ENCODE data around the gene LDB2. TPM values are rescaled to one million over a fixed set of nuclear protein-coding genes. Genes with fewer than 3 reads are reported as not detected.
"Not testable (repeated sequence)": the region's sequence is repeated elsewhere in the genome, so short reads cannot be mapped to it uniquely, and the experiment has no call there.

The LDB2 gene
- total and polyA plus RNA-seq, 4 donors = 41.7 to 88.2 (median 61.9) TPM

GRCh38 chr4:16646459-16646858 is 252.0 kb downstream of the LDB2 start:
- Histone ChIP-seq H3K4me3 (ENCODE audit: low read depth, low read length) (no peak overlapping the region), H3K27ac (ENCODE audit: low read depth, low read length) (no peak overlapping the region), H3K4me1 (ENCODE audit: control insufficient read depth, insufficient read depth, low read length) (no peaks in the 10 kb centered on the region), H3K9me3 (ENCODE audit: control insufficient read depth, insufficient read depth, low read length) (peaks cover 1% of the 10 kb centered on the region), H3K36me3 (ENCODE audit: control insufficient read depth, insufficient read depth, low read length) (no peaks in the 10 kb centered on the region), H3K27me3 (ENCODE audit: control insufficient read depth, insufficient read depth, low read length) (no peaks in the 10 kb centered on the region)
- DNase-seq (ENCODE audit: low read depth in 4 of 6, low spot score in 6 of 6) = no peak
- 100% methylated on average over 1 of the region's 4 CpGs for WGBS (ENCODE audit: insufficient coverage)

DNA sequence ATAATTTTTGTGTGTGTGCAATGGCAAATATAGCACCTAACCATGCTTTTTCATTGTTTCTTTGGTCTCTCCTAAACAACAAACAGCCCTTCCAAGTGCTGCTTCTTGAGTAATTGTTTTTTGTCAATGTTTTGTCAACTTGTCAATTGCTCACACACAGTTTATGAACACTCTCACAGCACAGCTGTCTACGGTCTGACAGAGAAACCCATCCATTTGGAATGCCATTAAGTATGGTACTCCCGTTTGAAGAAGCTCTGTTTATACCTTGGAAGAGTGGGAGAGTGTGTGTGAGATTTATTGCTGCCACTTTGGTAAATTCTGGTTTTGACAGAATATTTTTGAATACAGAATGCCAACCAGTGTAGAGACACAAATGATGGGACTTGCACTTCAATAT is 254.6 kb downstream of the LDB2 start:
- H3K27me3 ChIP-seq (ENCODE audit: control insufficient read depth, insufficient read depth, low read length) = no peaks in the 10 kb centered on the region
- no CpG with 5 or more reads among the region's 2 CpGs for WGBS (ENCODE audit: insufficient coverage)
- H3K4me3 ChIP-seq (ENCODE audit: low read depth, low read length) = no peak overlapping the region
- H3K9me3 ChIP-seq (ENCODE audit: control insufficient read depth, insufficient read depth, low read length) = peaks cover 1% of the 10 kb centered on the region
- H3K4me1 ChIP-seq (ENCODE audit: control insufficient read depth, insufficient read depth, low read length) = no peaks in the 10 kb centered on the region
- H3K36me3 ChIP-seq (ENCODE audit: control insufficient read depth, insufficient read depth, low read length) = no peaks in the 10 kb centered on the region
- no peak overlapping the region for H3K27ac ChIP-seq (ENCODE audit: low read depth, low read length)
- DNase-seq (ENCODE audit: low read depth in 4 of 6, low spot score in 6 of 6) = no peak

- 89% methylated on average over 2 of the region's 5 CpGs for WGBS (ENCODE audit: insufficient coverage)
These were observed 255.5 kb downstream of the LDB2 start for GRCh38 chr4:16642897-16643296.

GRCh38 chr4:16641971-16642370 is 256.5 kb downstream of the LDB2 start:
- H3K27me3 ChIP-seq (ENCODE audit: control insufficient read depth, insufficient read depth, low read length) = no peaks in the 10 kb centered on the region
- WGBS (ENCODE audit: insufficient coverage) = no CpG with 5 or more reads among the region's 1 CpG
- H3K27ac ChIP-seq (ENCODE audit: low read depth, low read length) = no peak overlapping the region
- H3K36me3 ChIP-seq (ENCODE audit: control insufficient read depth, insufficient read depth, low read length) = no peaks in the 10 kb centered on the region
- H3K9me3 ChIP-seq (ENCODE audit: control insufficient read depth, insufficient read depth, low read length) = peaks cover 1% of the 10 kb centered on the region
- no peak for DNase-seq (ENCODE audit: low read depth in 4 of 6, low spot score in 6 of 6)
- H3K4me1 ChIP-seq (ENCODE audit: control insufficient read depth, insufficient read depth, low read length) = peaks cover 6% of the 10 kb centered on the region
- no peak overlapping the region for H3K4me3 ChIP-seq (ENCODE audit: low read depth, low read length)

More at GRCh38 chr4:16642897-16643296, 255.5 kb downstream of the LDB2 start:
- Histone ChIP-seq H3K4me1 (ENCODE audit: control insufficient read depth, insufficient read depth, low read length) (peaks cover under 1% of the 10 kb centered on the region), H3K9me3 (ENCODE audit: control insufficient read depth, insufficient read depth, low read length) (peaks cover 1% of the 10 kb centered on the region), H3K4me3 (ENCODE audit: low read depth, low read length) (no peak overlapping the region), H3K36me3 (ENCODE audit: control insufficient read depth, insufficient read depth, low read length) (no peaks in the 10 kb centered on the region), H3K27ac (ENCODE audit: low read depth, low read length) (no peak overlapping the region), H3K27me3 (ENCODE audit: control insufficient read depth, insufficient read depth, low read length) (no peaks in the 10 kb centered on the region)
- peak in 1 of 6 donors; percentile 60 for DNase-seq (ENCODE audit: low read depth in 4 of 6, low spot score in 6 of 6)

DNA sequence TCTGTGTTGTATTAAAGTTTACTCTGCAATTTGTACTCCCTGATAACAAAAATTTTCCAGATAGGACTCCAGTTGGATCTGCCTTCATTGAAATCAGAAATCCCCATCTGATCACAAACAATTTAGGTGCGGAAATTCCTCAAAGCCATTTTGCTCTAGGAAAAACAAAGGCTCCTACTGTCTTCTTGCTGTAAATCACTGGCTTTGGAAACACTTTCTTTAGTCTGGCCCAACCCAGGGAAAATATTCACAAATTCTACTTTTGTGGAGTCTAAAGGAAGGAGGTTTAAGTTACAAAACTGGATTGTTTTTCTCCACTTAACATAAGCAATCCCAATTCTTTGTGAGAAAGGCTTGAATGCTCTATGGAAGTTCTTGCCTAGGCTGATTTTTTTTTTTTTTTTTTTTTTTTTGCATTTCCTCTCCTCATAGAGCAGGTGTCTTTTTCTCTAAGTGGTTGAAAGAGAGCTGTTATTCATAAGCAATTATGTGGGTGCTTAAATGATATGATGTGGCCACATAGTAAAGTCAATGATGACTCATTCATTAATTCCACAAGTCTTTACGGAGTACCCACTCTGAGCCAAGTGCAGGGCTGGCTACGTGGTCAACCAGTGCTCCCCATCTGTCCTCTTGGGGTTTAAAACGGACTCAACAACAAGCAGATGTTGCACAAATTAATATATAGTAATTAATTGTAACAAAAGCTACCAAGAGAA is 261.4 kb downstream of the LDB2 start:
- WGBS (ENCODE audit: insufficient coverage) = 40% methylated on average over 1 of the region's 4 CpGs

DNA sequence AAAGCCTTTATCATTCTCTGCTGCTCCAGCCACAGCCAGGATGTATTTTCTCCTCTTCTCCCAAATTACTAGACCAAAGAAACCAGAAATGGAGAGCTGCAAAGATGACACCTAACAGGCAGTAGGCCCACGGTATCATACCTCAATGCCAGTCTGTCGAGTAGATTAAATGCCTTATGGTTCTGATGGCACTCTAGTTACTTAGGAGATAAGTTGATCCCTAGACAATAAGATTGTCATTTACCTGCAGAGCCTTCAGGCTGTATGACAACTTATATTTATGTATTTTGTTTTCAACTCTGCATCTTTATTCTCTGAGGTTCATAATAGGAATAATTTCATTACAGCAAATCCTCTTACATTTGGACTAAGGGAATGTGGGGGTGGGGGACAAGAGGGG is 262.1 kb downstream of the LDB2 start:
- no peak for DNase-seq (ENCODE audit: low read depth in 4 of 6, low spot score in 6 of 6)
- Histone ChIP-seq H3K4me3 (ENCODE audit: low read depth, low read length) (no peak overlapping the region), H3K9me3 (ENCODE audit: control insufficient read depth, insufficient read depth, low read length) (peaks cover 2% of the 10 kb centered on the region), H3K36me3 (ENCODE audit: control insufficient read depth, insufficient read depth, low read length) (no peaks in the 10 kb centered on the region), H3K27me3 (ENCODE audit: control insufficient read depth, insufficient read depth, low read length) (no peaks in the 10 kb centered on the region), H3K27ac (ENCODE audit: low read depth, low read length) (peak overlapping the region; percentile 22), H3K4me1 (ENCODE audit: control insufficient read depth, insufficient read depth, low read length) (peaks cover 6% of the 10 kb centered on the region)
- WGBS (ENCODE audit: insufficient coverage) = 70% methylated on average over 2 of the region's 2 CpGs

More for the DNA sequence above, 261.4 kb downstream of the LDB2 start:
- H3K9me3 ChIP-seq (ENCODE audit: control insufficient read depth, insufficient read depth, low read length) = peaks cover 2% of the 10 kb centered on the region
- no peaks in the 10 kb centered on the region for H3K27me3 ChIP-seq (ENCODE audit: control insufficient read depth, insufficient read depth, low read length)
- DNase-seq (ENCODE audit: low read depth in 4 of 6, low spot score in 6 of 6) = peak in 2 of 6 donors; percentile 43 to 61
- peaks cover 6% of the 10 kb centered on the region for H3K4me1 ChIP-seq (ENCODE audit: control insufficient read depth, insufficient read depth, low read length)
- no peaks in the 10 kb centered on the region for H3K36me3 ChIP-seq (ENCODE audit: control insufficient read depth, insufficient read depth, low read length)
- H3K4me3 ChIP-seq (ENCODE audit: low read depth, low read length) = no peak overlapping the region
- H3K27ac ChIP-seq (ENCODE audit: low read depth, low read length) = peak overlapping the region; percentile 22

- not testable (repeated sequence) for H3K27ac ChIP-seq (ENCODE audit: low read depth, low read length); H3K36me3 ChIP-seq (ENCODE audit: control insufficient read depth, insufficient read depth, low read length); H3K9me3 ChIP-seq (ENCODE audit: control insufficient read depth, insufficient read depth, low read length); H3K27me3 ChIP-seq (ENCODE audit: control insufficient read depth, insufficient read depth, low read length); H3K4me1 ChIP-seq (ENCODE audit: control insufficient read depth, insufficient read depth, low read length); H3K4me3 ChIP-seq (ENCODE audit: low read depth, low read length); DNase-seq (ENCODE audit: low read depth in 4 of 6, low spot score in 6 of 6)
- WGBS (ENCODE audit: insufficient coverage) = 86% methylated on average over 2 of the region's 2 CpGs
These were observed 269.2 kb downstream of the LDB2 start for GRCh38 chr4:16629274-16629673.

GRCh38 chr4:16628835-16629234 is 269.6 kb downstream of the LDB2 start:
- H3K27ac ChIP-seq (ENCODE audit: low read depth, low read length); H3K4me3 ChIP-seq (ENCODE audit: low read depth, low read length): not testable (repeated sequence)

GRCh38 chr4:16627999-16628398 is 270.4 kb downstream of the LDB2 start:
- WGBS (ENCODE audit: insufficient coverage) = 86% methylated on average over 4 of the region's 6 CpGs
- no peaks in the 10 kb centered on the region for H3K9me3 ChIP-seq (ENCODE audit: control insufficient read depth, insufficient read depth, low read length)
- H3K36me3 ChIP-seq (ENCODE audit: control insufficient read depth, insufficient read depth, low read length) = no peaks in the 10 kb centered on the region
- no peaks in the 10 kb centered on the region for H3K27me3 ChIP-seq (ENCODE audit: control insufficient read depth, insufficient read depth, low read length)
- DNase-seq (ENCODE audit: low read depth in 4 of 6, low spot score in 6 of 6) = no peak
- H3K4me1 ChIP-seq (ENCODE audit: control insufficient read depth, insufficient read depth, low read length) = no peaks in the 10 kb centered on the region
- H3K27ac ChIP-seq (ENCODE audit: low read depth, low read length) = no peak overlapping the region
- H3K4me3 ChIP-seq (ENCODE audit: low read depth, low read length) = no peak overlapping the region

More at GRCh38 chr4:16628835-16629234, 269.6 kb downstream of the LDB2 start:
- 88% methylated on average over 4 of the region's 4 CpGs for whole genome bisulfite sequencing (ENCODE audit: insufficient coverage)
- H3K27me3 ChIP-seq (ENCODE audit: control insufficient read depth, insufficient read depth, low read length); H3K36me3 ChIP-seq (ENCODE audit: control insufficient read depth, insufficient read depth, low read length); H3K9me3 ChIP-seq (ENCODE audit: control insufficient read depth, insufficient read depth, low read length); H3K4me1 ChIP-seq (ENCODE audit: control insufficient read depth, insufficient read depth, low read length); DNase-seq (ENCODE audit: low read depth in 4 of 6, low spot score in 6 of 6): not testable (repeated sequence)

DNA sequence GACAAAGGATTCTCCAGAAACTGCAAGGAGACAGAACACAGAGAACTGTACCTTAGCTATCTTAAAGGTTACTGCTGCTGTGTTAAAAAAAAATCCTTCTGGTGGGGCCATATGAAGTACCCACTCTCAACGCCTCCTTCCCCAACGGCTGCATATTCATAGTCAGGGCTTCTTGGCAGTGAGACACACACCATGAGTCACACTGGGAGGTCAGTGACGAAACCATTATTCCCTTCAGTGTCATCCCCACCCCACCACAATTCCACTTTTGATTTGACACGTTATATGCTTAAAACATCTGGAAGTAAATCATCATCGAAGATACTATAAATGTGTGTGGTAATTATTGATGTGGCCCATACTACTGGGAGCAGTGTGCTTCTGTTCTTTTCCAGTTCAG is 271.5 kb downstream of the LDB2 start:
- Histone ChIP-seq H3K9me3 (ENCODE audit: control insufficient read depth, insufficient read depth, low read length) (no peaks in the 10 kb centered on the region), H3K4me3 (ENCODE audit: low read depth, low read length) (no peak overlapping the region), H3K4me1 (ENCODE audit: control insufficient read depth, insufficient read depth, low read length) (no peaks in the 10 kb centered on the region), H3K27ac (ENCODE audit: low read depth, low read length) (no peak overlapping the region), H3K36me3 (ENCODE audit: control insufficient read depth, insufficient read depth, low read length) (no peaks in the 10 kb centered on the region), H3K27me3 (ENCODE audit: control insufficient read depth, insufficient read depth, low read length) (no peaks in the 10 kb centered on the region)
- DNase-seq (ENCODE audit: low read depth in 4 of 6, low spot score in 6 of 6) = no peak
- WGBS (ENCODE audit: insufficient coverage) = 85% methylated on average over 3 of the region's 5 CpGs
